Smooth muscle cell (in vitro differentiated cells): ENCODE results near the gene DENND1B. TPM values are rescaled to one million over a fixed set of nuclear protein-coding genes. Genes with fewer than 3 reads are reported as not detected.
A peak's percentile ranks its signal among the peaks of the same experiment; 100 is the strongest.

Experiments used
- DNase-seq: peaks from one replicate; lab custom pipeline; 2025; ENCODE audit not compliant: unreplicated experiment; lab: John Stamatoyannopoulos, UW
- H2AFZ ChIP-seq: fragments of 200-600 bp; sonication (generic); 2 replicates; pipeline ENCODE4 v1.6.0; 2016; ENCODE audit warnings: antibody characterized with exemption, low read depth, mild to moderate bottlenecking
- H3F3A ChIP-seq: fragments of 200-600 bp; sonication (generic); 2 replicates; pipeline ENCODE4 v1.6.0; 2017; ENCODE audit warnings: antibody characterized with exemption, low read depth
- H3K27ac ChIP-seq: fragments of 200-600 bp; sonication (generic); 2 replicates; pipeline ENCODE4 v1.5.1; 2016; ENCODE audit warnings: low read depth, mild to moderate bottlenecking
- H3K27me3 ChIP-seq: fragments of 200-600 bp; sonication (generic); 2 replicates; pipeline ENCODE4 v1.6.1; 2016; ENCODE audit warnings: low read depth, mild to moderate bottlenecking
- H3K36me3 ChIP-seq: fragments of 200-600 bp; sonication (generic); 2 replicates; pipeline ENCODE4 v1.5.1; 2016; ENCODE audit warnings: low read depth
- H3K4me1 ChIP-seq: fragments of 200-600 bp; sonication (generic); 2 replicates; pipeline ENCODE4 v1.5.1; 2016; ENCODE audit warnings: low read depth
- H3K4me2 ChIP-seq: fragments of 200-600 bp; sonication (generic); 2 replicates; pipeline ENCODE4 v1.6.0; 2016; ENCODE audit warnings: mild to moderate bottlenecking
- H3K4me3 ChIP-seq: fragments of 200-600 bp; sonication (generic); 2 replicates; pipeline ENCODE4 v1.5.1; 2016; ENCODE audit warnings: mild to moderate bottlenecking
- H3K79me2 ChIP-seq: fragments of 200-600 bp; sonication (generic); 2 replicates; pipeline ENCODE4 v1.6.0; 2016; ENCODE audit warnings: low read depth, mild to moderate bottlenecking
- H3K9ac ChIP-seq: fragments of 200-600 bp; sonication (generic); 2 replicates; pipeline ENCODE4 v1.6.0; 2016; ENCODE audit warnings: low read depth
- H3K9me3 ChIP-seq: fragments of 200-600 bp; sonication (generic); replicated peaks from 2 replicates; pipeline ENCODE4 v1.5.1; 2016; ENCODE audit warnings: low read depth
- H4K20me1 ChIP-seq: fragments of 200-600 bp; sonication (generic); 2 replicates; pipeline ENCODE4 v1.6.0; 2016; ENCODE audit warnings: low read depth
- WGBS: methylation state at CpG from one replicate; pipeline ENCODE4 v1.1.7; 2016; ENCODE audit warnings: low lambda C conversion rate; 5-methylcytosine and 5-hydroxymethylcytosine counted together
- polyA plus RNA-seq: library from polyadenylated mRNA; unstranded; fragments of >200 nt; fragmentation: Nextera tagmentation; extraction: Ambion mirVana; gene quantifications from 2 replicates; pipeline ENCODE4 v1.2.1, GENCODE V29; 2016
- total RNA-seq: library from RNA; depleted of rRNA; stranded (reverse); fragments of >200 nt; gene quantifications from 2 replicates; pipeline ENCODE4 v1.2.3, GENCODE V29; 2014
- TF ChIP-seq, protein P1 (sequence below): fragments of 200-600 bp; sonication (generic); IDR thresholded peaks from 2 replicates; pipeline ENCODE4 v1.5.1; 2017; ENCODE audit warnings: borderline replicate concordance, mild to moderate bottlenecking, antibody characterized with exemption; ENCODE audit not compliant: insufficient read depth, poor library complexity, severe bottlenecking

The DENND1B gene
- total and polyA plus RNA-seq, 2 experiments from 2014 or later, result 7.5 to 22.0 TPM

DNA sequence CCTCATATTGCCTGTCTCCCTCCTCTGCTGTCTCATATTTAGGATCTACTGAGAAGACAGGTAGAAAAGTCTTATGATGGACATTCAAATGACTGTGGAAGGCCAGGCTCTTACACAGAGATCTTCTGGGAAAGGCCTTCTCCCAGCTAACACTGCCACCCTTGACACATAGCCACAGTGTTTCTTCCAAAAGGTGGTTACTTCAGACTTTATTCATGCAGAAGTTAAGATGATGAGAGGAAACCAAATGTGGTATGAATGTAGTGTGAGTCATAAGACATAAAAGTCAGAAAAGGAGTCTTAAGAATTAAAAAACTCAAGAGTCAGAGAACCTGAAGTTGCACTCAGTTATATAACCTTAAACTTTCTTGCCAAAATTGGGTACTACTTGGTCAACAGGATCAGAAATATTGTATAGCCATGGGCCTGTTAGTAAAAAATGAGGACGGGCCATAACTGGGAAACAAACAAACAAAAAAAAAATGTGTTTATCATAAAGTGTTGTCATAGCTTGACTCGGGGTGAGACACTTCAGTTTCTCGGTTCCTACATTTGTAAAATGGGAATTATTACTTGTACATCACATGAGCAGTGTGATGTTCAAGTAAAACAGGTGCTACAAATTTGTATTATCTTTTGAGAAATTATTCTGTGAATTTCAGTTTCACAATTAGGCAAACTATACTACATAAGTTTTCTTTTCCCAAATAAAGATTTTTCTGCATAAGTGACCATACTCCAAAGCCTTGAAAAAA is 1.2 kb upstream of the DENND1B start:
- Histone ChIP-seq H3K27me3 (no peaks in the 10 kb centered on the region), H3K4me1 (peaks cover 22% of the 10 kb centered on the region), H4K20me1 (peaks cover 5% of the 10 kb centered on the region), H3K79me2 (peaks cover 23% of the 10 kb centered on the region), H3K36me3 (no peaks in the 10 kb centered on the region), H3K27ac (peak overlapping the region; percentile 71), H3K9ac (no peak overlapping the region), H2AFZ (no peak overlapping the region), H3K4me2 (peak overlapping the region; percentile 98), H3F3A (peaks cover 18% of the 10 kb centered on the region), H3K9me3 (no peaks in the 10 kb centered on the region), H3K4me3 (no peak overlapping the region)
- no peak for DNase-seq
- TF ChIP-seq, protein P1, sequence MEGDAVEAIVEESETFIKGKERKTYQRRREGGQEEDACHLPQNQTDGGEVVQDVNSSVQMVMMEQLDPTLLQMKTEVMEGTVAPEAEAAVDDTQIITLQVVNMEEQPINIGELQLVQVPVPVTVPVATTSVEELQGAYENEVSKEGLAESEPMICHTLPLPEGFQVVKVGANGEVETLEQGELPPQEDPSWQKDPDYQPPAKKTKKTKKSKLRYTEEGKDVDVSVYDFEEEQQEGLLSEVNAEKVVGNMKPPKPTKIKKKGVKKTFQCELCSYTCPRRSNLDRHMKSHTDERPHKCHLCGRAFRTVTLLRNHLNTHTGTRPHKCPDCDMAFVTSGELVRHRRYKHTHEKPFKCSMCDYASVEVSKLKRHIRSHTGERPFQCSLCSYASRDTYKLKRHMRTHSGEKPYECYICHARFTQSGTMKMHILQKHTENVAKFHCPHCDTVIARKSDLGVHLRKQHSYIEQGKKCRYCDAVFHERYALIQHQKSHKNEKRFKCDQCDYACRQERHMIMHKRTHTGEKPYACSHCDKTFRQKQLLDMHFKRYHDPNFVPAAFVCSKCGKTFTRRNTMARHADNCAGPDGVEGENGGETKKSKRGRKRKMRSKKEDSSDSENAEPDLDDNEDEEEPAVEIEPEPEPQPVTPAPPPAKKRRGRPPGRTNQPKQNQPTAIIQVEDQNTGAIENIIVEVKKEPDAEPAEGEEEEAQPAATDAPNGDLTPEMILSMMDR, result no peak
- 74% methylated on average over 3 of the region's 3 CpGs for WGBS

DNA sequence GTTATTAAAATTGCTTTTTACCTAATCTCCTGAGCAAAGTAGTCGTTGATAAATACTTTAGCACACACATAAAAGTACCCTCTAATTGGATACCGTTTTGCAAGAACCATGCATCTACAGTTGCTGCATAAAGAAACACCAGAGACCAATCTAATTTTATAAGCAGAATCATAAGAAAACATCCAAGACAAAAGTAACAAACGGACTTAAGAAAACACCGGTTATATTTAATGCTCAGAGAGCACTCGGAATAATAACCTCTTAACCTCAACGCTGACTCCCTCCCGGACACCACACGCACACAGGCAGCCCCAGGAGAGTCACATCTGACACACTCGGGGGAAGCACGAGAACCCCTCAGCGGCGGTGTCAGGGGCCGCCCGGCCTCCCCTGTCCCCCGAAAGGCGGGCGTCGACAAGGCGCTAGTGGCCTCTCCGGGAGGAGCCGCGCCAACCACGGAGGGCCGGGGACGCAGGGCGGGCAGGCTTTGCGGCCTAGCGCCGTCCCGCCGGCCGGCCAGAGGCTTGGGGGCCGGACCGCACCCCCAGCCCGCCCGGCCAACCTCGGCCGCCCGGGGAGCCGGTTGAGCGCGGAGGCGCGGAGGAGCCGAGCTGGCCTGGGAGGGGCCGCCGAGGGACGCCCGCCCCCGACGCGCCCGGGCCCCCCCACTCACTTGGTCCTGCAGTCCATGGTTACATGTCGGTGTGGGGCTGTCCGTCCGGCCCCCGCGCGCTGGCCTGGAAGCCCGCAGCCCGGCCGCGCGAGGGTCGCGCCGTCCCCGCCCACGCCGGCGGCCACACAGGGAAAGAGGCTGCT is 606 bp downstream of the DENND1B start:
- Histone ChIP-seq H4K20me1 (peaks cover 11% of the 10 kb centered on the region), H3K36me3 (no peaks in the 10 kb centered on the region), H3K4me3 (peak overlapping the region; percentile 66), H3K9ac (peak overlapping the region; percentile 58), H3K27ac (peak overlapping the region; percentile 71), H3K79me2 (peaks cover 36% of the 10 kb centered on the region), H3F3A (peaks cover 18% of the 10 kb centered on the region), H3K9me3 (no peaks in the 10 kb centered on the region), H3K27me3 (no peaks in the 10 kb centered on the region), H3K4me2 (peak overlapping the region; percentile 98), H3K4me1 (peaks cover 22% of the 10 kb centered on the region), H2AFZ (peak overlapping the region; percentile 79)
- TF ChIP-seq, protein P1, result no peak
- 1% methylated on average over 40 of the region's 71 CpGs for WGBS
- no peak for DNase-seq

GRCh38 chr1:197773856-197774255 is 1.4 kb downstream of the DENND1B start:
- WGBS, result 73% methylated on average over 2 of the region's 2 CpGs
- peaks cover 18% of the 10 kb centered on the region for H4K20me1 ChIP-seq
- H3K27ac ChIP-seq, result peak overlapping the region; percentile 71
- H3K4me2 ChIP-seq, result peak overlapping the region; percentile 98
- H3K79me2 ChIP-seq, result peaks cover 44% of the 10 kb centered on the region
- peaks cover 22% of the 10 kb centered on the region for H3K4me1 ChIP-seq
- peak overlapping the region; percentile 66 for H3K4me3 ChIP-seq
- TF ChIP-seq, protein P1, result no peak
- peaks cover 18% of the 10 kb centered on the region for H3F3A ChIP-seq
- DNase-seq, result no peak
- H3K27me3 ChIP-seq, result no peaks in the 10 kb centered on the region
- H3K9me3 ChIP-seq, result no peaks in the 10 kb centered on the region
- peak overlapping the region; percentile 79 for H2AFZ ChIP-seq
- no peaks in the 10 kb centered on the region for H3K36me3 ChIP-seq
- H3K9ac ChIP-seq, result peak overlapping the region; percentile 58
